Astrocyte (in vitro differentiated cells and primary cell): ENCODE results near the gene CLSTN3.
"Not testable (repeated sequence)": the region's sequence is repeated elsewhere in the genome, so short reads cannot be mapped to it uniquely, and the experiment has no call there.

Experiments used
- CTCF ChIP-seq: IDR thresholded peaks from 2 replicates; pipeline ENCODE4 v1.5.1; 2011; ENCODE audit warnings: low read depth, mild to moderate bottlenecking, inconsistent platforms, low read length, moderate library complexity; ENCODE audit not compliant: insufficient read depth
- EZH2 ChIP-seq: IDR thresholded peaks from 2 replicates; pipeline ENCODE4 v1.6.1; 2012; ENCODE audit warnings: mild to moderate bottlenecking, low read length, inconsistent platforms; ENCODE audit not compliant: insufficient read depth

DNA sequence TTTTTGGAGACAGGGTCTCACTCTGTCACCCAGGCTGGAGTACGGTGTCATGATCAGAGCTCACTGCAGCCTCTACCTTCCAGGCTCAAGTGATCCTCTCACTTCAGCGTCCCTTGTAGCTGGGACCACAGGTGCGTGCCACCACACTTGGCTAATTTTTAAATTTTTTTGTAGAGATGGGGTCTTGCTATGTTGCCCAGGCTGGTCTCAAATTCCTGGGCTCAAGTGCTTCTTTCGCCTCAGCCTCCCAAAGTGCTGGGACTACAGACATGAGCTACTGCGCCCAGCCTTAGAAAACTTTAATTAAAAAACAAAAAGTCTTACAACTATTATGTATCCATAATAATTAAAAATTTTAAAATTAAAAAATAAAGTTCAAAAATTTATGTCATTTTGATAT is 23.0 kb upstream of the CLSTN3 start:
- not testable (repeated sequence) for TF ChIP-seq CTCF, EZH2
